Left hindlimb (tissue), 1 donor: ENCODE data around the gene ELOF1.
A peak's percentile ranks its signal among the peaks of the same experiment; 100 is the strongest.

Source experiments
- DNase-seq: peaks from one replicate; pipeline ENCODE4 v3.0.0-alpha.2; 2018

ELOF1 gene

GRCh38 chr19:11534538-11534937 lies 24.5 kb downstream of the ELOF1 start:
- no peak for DNase-seq

- peak; percentile 77 for DNase-seq
Observed at GRCh38 chr19:11530432-11530831, 28.6 kb downstream of the ELOF1 start.

- DNase-seq, result peak; percentile 97
Observed at GRCh38 chr19:11528551-11529341, 30.3 kb downstream of the ELOF1 start, which contains the start of gene ECSIT. Gene ECSIT (minus strand): TSS chr19:11529134. CDS start chr19:11519170, 9,964 bp downstream.

- no peak for DNase-seq
Observed at GRCh38 chr19:11519138-11519537, 39.9 kb downstream of the ELOF1 start.

GRCh38 chr19:11513946-11514345 lies 45.1 kb downstream of the ELOF1 start:
- DNase-seq, result no peak

- no peak for DNase-seq
Observed at GRCh38 chr19:11510444-11510843, 48.6 kb downstream of the ELOF1 start.

- DNase-seq, result no peak
Observed at GRCh38 chr19:11507370-11508078, 51.5 kb downstream of the ELOF1 start.

- no peak for DNase-seq
Observed at GRCh38 chr19:11506967-11507366, 52.1 kb downstream of the ELOF1 start.

GRCh38 chr19:11506101-11506555 lies 52.9 kb downstream of the ELOF1 start:
- no peak for DNase-seq

GRCh38 chr19:11505504-11506100 lies 53.4 kb downstream of the ELOF1 start, which contains the start of gene ZNF653:
Gene ZNF653 (minus strand): TSS chr19:11505839. CDS start chr19:11505786, 53 bp downstream.
- peak; percentile 96 for DNase-seq

- peak; percentile 97 for DNase-seq
Observed at GRCh38 chr19:11505032-11505503, 54.0 kb downstream of the ELOF1 start.

GRCh38 chr19:11504502-11505031 lies 54.5 kb downstream of the ELOF1 start:
- DNase-seq, result no peak
